NCI-H1417 treated with DMSO at 0.1 percent for 48 hours (cell line): Measurements from ENCODE around the gene GOLGA7B.

ENCODE experiments used
- DNase-seq: peaks from one replicate; lab custom pipeline; 2025; lab: John Stamatoyannopoulos, UW

The GOLGA7B gene

DNA sequence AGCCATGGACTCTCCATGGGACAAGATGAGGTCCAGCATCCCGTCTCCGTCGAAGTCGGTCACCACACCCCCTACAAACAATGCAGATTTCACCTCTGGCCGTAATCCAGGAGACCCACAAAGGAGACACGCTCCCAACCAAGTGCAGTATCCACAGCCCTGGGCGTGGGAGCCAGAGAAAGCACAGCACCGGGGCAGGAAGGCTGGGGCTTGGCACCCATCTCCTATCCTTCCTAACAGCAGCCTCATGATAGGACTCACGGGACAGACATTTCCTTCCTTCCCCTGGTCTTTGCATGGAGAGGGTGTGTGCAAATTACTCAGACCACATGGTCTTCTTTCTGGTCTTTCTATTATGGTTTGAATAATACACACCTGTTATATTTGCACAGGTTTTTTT, 46.3 kb downstream of the GOLGA7B start:
- no peak for DNase-seq

DNA sequence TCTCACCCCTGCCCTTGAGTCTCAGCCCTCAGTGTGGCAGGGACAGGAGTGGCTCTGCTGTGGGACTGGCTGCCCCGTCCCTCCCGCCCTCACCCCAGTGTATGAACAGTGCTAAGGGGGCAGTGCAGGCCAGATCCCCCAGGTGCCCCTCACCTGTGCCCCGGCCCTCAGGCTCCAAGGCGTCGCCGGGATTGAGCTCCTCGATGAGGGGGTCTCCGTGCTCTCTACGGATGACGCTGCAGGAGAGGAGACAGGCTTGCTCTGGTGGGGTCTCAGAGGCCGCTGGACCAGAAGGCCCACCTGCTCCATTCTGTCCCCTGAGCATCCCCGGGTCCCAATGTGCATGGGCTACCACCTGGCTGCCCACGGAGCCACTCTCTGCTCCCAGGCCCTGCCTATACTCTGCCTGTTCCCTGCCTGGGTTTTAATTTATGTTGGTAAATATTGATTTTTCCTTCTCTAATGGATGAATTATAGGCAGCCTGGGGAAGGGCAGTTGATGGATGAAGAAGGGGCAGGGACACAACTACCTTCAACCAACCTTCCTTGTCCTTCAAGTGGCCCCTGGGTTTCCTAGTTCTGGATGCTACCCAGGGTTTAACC, 47.2 kb downstream of the GOLGA7B start:
- no peak for DNase-seq

GRCh38 chr10:97898429-97898828, 48.8 kb downstream of the GOLGA7B start:
- DNase-seq: no peak

DNA sequence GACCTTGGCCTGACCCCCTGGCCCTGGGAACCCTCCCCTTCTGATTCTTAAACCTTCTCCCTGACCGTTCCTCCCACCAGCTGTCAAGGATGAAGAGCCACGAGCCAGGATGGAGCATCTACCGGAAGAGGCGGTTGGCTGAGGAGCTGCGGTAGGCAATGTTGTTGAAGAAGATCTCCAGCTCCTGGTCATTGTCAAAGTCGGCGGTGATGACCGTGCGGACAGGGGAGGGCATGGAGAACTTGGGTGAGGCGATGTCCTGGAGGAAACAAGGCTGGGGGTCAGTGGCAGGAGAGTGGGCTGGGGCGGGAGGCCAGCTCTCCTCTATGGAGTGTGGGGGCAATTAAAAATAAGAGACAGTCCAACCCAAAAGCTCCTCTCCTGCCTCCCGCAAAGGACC, 51.7 kb downstream of the GOLGA7B start:
- DNase-seq: no peak

GRCh38 chr10:97903128-97904017, 53.7 kb downstream of the GOLGA7B start:
- DNase-seq: no peak

DNA sequence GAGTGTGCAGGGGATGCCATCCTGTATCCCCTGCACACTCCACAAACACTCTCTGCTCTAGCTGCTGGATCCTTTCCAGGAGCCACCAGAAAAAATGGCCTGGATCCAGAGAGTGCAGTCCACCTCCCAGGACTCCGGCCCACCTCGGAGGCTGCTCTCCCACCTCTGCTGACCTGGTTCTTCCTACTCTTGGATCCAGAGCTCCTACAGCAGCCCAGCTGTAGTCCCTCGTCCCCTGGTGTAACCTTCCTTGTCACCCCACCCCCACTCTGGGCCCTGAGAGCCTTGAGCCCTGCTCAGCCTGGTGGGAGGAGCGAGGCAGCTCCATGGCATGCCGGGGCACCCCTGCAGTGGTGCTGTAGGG, 54.4 kb downstream of the GOLGA7B start:
- no peak for DNase-seq

DNA sequence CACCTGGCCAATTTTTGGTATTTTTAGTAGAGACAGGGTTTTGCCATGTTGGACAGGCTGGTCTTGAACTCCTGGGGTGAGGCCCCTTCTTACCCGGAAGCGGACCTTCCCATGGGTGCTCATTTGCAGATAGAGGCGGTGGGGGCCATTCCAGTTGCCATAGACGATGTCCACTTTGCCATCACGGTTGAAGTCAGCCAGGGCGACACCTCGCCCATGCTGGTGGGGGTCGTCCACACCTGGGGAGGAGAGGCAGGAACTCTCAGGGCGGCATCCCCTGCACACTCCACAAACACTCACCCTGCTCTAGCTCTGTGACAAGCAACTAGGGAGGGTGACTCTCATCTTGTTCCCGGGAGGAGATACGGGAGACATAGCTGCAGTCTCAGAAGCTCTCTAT, 54.9 kb downstream of the GOLGA7B start:
- no peak for DNase-seq

GRCh38 chr10:97905276-97905675, 55.6 kb downstream of the GOLGA7B start:
- no peak for DNase-seq

- no peak for DNase-seq
Measured at GRCh38 chr10:97907211-97907610, 57.6 kb downstream of the GOLGA7B start.

DNA sequence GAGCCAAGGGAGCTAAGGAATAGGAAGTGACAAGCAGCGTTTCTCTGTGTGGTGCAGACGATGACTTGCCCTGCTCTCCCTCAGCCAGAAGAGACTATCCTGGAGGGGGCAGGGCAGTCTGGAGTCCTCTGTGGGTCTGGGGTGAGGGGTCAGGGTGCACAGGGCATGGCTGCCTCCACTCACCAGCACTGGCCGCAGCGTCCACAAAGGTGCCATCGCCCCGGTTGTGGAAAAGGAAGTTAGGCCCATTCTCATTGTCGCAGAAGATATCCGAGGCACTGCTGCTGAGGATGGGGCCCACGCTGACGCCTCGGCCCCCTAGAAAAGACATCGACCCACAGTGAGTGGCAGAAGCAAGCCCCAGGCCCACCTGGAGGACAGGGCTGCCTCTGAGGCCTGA, 58.2 kb downstream of the GOLGA7B start:
- no peak for DNase-seq

DNA sequence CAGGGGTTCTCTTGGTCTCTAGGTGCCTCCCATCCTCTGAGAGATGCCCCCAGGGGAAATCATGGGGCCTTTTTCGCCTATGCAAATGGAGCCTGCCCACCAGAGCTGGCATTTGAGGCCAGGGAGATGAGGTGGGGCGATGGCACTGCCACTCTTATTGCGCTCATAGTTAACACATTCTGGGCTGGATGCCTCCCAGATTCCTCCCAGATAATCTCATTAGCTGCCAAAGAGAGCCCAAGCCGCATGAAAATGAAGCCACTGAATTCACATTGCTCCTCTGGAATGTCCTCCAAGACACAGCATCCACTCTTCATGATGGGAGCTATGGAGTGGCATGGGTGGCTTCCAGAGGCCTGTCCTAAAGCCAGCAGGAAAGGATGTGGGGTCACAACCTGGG, 61.0 kb downstream of the GOLGA7B start:
- DNase-seq: no peak

GRCh38 chr10:97911217-97911616, 61.6 kb downstream of the GOLGA7B start:
- DNase-seq: no peak

DNA sequence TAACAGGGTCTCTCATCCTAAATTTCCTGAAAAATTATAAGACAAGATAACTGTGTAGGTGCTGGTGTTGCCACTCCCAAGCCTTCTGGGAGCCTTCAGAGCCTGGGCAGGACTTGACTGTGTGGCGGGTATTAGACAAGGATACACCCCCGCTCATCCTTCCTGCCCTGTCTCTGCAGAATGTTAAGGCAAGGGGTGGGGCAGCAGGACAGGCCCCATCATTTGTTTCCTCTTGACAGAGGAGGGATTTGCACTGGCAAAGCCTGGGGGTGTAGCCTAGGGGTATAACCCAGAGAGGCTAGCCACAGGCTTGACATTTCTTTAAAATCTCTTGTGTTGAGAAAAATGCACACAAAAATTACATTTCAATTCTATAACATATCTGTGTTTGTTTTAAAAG, 63.5 kb downstream of the GOLGA7B start:
- DNase-seq: no peak

- no peak for DNase-seq
Measured at GRCh38 chr10:97913614-97914013, 64.0 kb downstream of the GOLGA7B start.

DNA sequence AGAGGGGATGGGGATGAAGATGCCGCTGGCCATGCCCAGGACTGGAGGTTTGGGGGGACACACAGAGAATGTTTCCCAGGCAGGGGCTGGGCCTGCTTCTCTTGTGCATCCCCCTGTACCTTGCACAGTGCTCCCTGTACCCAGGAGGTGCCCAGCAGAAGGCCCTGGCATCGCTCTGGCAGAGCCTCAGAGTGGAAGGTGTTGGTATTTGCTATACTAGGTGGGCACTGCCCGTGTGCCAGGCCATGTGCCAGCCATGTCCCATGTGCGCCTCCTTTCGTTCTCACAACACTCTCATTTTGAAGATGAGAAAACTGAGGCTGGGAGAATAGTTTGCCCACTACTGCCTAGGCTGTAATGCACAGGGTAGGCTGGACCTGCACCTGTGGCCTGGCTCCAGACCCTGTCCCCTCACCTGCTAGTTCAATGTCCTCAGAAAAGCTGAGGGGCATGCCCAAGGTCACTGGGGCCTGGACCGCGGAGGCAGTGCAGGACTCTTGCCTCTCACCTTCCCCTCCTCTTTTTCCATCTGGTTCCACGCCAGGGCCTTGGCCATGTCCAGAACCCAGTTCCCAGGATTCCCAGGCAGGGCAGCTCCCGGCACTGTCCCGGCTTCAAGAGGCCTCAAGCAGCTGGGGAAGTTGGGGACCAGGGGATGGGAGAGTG, 64.7 kb downstream of the GOLGA7B start:
- DNase-seq: no peak

DNA sequence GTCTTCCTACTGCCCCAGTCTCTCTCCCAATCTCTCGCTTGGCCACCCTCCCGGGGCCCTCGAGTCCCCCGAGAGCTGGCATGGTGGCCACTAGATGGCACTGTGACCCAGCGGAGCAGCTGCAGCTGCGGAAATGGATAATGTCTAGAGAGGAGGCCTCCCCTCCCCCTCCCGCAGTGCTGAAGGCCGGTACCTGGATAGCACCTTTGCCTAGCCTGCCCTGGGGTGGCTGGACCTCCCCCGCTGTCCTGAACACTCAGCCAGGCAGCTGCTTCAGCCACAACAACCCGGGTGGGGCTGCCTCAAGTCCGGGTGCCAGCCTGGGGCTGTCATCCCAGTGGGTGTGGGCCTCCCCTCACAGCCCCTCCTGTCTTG, 65.2 kb downstream of the GOLGA7B start:
- no peak for DNase-seq

DNA sequence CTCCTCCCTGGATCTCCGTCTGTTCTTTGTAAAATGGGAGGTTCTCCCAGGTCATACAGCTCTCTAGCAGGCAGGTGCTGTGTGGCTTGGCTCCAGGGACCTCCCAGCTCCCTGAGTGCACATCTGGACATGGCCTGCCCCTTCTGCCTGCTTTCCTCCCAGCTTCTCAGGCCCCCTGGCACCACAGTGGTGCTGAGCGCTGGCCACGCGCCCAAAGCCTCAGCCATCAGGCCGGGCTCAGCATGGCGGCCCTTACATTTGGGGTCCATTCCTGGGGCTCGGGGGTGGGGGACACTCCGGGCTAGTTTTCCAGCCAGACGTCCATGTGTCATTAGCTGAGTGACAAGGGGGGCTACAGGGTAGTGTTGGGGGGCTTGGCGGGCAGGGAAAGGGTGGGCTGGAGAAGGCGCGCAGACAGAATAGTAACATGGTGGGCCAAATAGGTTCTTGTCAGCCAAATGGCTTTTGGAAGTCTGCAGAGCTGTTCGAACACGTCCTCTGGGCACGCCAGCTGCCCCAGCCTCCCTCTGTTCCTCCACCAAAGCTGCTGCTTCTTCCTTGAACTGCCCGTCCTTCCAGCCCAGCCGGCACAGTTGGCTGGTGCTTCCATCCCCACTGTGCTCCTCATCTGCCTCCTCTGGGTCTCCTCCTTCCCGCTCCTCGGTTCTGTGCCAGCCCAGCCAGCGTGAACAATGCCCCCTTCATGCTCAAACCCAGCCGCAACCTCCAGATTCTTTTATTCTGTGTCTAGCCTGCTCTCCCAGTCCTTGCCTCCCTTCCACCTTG, 65.9 kb downstream of the GOLGA7B start:
- no peak for DNase-seq

GRCh38 chr10:97916586-97916985, 66.9 kb downstream of the GOLGA7B start:
- DNase-seq: no peak

DNA sequence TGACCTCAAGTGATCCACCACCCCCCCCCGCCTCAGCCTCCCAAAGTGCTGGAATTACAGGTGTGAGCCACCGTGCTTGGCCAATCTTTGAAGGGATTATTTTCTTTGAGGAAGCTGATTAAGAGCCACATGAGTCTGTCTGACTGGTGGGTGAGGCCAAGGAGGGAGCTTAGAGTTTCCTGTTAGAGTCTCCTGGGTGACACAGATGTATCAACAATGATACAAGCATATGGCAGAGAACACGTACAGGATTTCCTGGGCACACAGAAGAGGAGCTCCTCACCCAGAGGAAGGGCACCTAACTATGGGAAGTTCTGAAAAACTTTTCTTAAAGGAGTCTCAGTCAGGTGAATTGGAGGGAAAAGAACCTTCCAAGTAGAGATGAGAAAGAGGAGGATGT, 69.4 kb downstream of the GOLGA7B start:
- no peak for DNase-seq

GRCh38 chr10:97920865-97921264, 71.2 kb downstream of the GOLGA7B start:
- DNase-seq: no peak
